ENCODE data around the gene CD276.
"Not testable (repeated sequence)": the region's sequence is repeated elsewhere in the genome, so short reads cannot be mapped to it uniquely, and the experiment has no call there.

Gene CD276

DNA sequence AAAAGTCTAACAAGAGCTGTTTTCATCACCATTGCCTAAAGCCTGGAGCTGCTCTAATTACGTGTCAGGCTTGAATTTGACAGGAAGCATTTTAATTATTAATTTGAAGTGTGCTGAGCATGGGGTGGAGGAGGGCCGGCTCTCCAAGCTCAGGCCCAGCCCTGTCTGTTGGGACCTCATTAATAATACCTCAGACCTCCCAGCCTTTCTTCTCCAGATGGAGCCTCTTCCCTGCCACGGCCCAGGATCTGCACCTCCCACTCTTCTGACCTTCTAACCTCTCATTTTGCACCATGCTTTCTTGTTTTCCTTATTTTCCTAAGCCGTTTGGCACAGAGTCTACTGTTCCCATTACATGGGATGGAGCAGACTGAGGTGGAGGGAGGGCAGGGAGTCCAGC, 39.0 kb downstream of the CD276 start:
- no peak overlapping the region for H3K4me3 ChIP-seq (ENCODE audit: insufficient read depth, low read depth, low read length)
- no peaks in the 10 kb centered on the region for H3K27me3 ChIP-seq (ENCODE audit: control insufficient read depth, insufficient read depth, low read length, poor library complexity, severe bottlenecking)
- H3K9me3 ChIP-seq (ENCODE audit: control insufficient read depth, low read length), result no peaks in the 10 kb centered on the region
- H3K36me3 ChIP-seq (ENCODE audit: control insufficient read depth, insufficient read depth, low read length), result no peaks in the 10 kb centered on the region
- 72 to 87% methylated on average over 4 of the region's 4 CpGs for WGBS, 2 experiments
- H3K27ac ChIP-seq (ENCODE audit: insufficient read depth, low read depth, low read length, poor library complexity, severe bottlenecking), result no peak overlapping the region
- peaks cover 16% of the 10 kb centered on the region for H3K4me1 ChIP-seq (ENCODE audit: control insufficient read depth, insufficient read depth, low read length)

DNA sequence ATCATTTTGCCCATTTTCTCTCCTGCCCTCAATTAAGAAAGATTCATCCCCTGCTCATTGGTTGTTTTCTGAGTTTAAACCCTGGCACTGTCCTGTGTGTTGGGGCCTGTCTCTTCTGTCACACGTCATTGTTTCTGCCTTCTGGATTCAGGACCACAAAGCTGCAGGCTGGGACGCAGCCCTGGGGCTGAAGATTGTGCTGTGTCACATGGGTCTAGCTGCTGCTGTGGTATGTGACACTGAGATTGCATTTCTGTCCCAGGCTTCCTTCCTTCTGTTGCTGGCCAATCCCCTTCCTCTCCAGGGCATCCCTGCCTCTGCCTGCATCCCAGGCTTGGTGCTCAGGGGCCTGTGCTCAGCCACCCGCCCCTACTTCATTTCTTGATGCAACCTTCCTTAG, 40.0 kb downstream of the CD276 start:
- H3K27ac ChIP-seq (ENCODE audit: insufficient read depth, low read depth, low read length, poor library complexity, severe bottlenecking), result no peak overlapping the region
- H3K27me3 ChIP-seq (ENCODE audit: control insufficient read depth, insufficient read depth, low read length, poor library complexity, severe bottlenecking), result no peaks in the 10 kb centered on the region
- no peaks in the 10 kb centered on the region for H3K9me3 ChIP-seq (ENCODE audit: control insufficient read depth, low read length)
- H3K4me3 ChIP-seq (ENCODE audit: insufficient read depth, low read depth, low read length), result no peak overlapping the region
- 73 to 79% methylated on average over 3 of the region's 3 CpGs for WGBS, 2 experiments
- peaks cover 16% of the 10 kb centered on the region for H3K4me1 ChIP-seq (ENCODE audit: control insufficient read depth, insufficient read depth, low read length)
- no peaks in the 10 kb centered on the region for H3K36me3 ChIP-seq (ENCODE audit: control insufficient read depth, insufficient read depth, low read length)

DNA sequence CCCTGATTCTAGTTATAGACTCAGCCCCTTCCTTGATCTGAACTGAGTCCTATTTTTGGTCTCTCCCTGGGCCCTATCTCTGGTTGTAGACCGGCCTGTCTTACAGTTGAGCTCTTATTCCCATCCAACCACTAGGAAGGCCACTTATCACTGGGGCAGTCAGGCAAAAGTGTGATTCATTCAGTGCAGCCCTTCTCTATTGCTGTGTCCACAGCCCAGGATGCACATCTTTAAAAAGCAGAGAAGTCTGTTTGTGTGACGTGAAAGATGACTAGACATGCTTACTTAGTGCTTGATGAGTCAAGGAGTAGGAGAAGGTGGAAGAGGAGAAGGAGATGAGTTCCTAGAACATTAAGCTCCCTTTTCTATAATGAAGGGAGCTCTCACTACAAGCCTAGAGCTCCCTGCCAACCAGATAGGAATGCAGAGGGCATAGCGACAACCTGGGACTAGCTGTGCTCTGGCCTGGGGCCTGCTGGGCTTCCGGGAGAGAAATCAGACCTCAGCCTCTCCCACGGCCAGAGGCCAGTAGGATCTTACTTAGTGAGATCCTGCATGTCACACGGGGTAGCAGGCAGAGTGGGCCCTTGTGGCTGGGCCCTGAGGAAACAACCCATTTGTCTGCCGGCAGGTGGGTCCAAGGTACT, 43.3 kb downstream of the CD276 start:
- peaks cover 16% of the 10 kb centered on the region for H3K4me1 ChIP-seq (ENCODE audit: control insufficient read depth, insufficient read depth, low read length)
- no peak overlapping the region for H3K4me3 ChIP-seq (ENCODE audit: insufficient read depth, low read depth, low read length)
- H3K27ac ChIP-seq (ENCODE audit: insufficient read depth, low read depth, low read length, poor library complexity, severe bottlenecking), result no peak overlapping the region
- no peaks in the 10 kb centered on the region for H3K36me3 ChIP-seq (ENCODE audit: control insufficient read depth, insufficient read depth, low read length)
- no peaks in the 10 kb centered on the region for H3K27me3 ChIP-seq (ENCODE audit: control insufficient read depth, insufficient read depth, low read length, poor library complexity, severe bottlenecking)
- 91% methylated on average over 7 of the region's 7 CpGs for WGBS, 2 experiments
- no peaks in the 10 kb centered on the region for H3K9me3 ChIP-seq (ENCODE audit: control insufficient read depth, low read length)

DNA sequence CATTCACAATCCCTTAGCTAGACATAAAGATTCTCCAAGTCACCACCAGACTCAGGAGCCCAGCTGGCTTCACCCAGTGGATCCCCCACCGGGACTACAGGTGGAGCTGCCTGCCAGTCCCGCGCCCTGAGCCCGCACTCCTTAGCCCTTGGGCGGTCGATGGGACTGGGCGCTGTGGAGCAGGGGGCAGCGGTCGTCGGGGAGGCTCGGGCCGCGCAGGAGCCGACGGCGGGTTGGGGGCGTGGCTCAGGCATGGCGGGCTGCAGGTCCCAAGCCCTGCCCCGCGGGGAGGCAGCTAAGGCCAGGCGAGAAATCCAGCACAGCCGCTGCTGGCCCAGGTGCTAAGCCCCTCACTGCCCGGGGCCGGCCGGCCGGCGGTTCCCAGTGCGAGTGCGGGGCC, 47.9 kb downstream of the CD276 start:
- not testable (repeated sequence) for H3K4me3 ChIP-seq (ENCODE audit: insufficient read depth, low read depth, low read length); H3K4me1 ChIP-seq (ENCODE audit: control insufficient read depth, insufficient read depth, low read length); H3K27me3 ChIP-seq (ENCODE audit: control insufficient read depth, insufficient read depth, low read length, poor library complexity, severe bottlenecking); H3K36me3 ChIP-seq (ENCODE audit: control insufficient read depth, insufficient read depth, low read length); H3K27ac ChIP-seq (ENCODE audit: insufficient read depth, low read depth, low read length, poor library complexity, severe bottlenecking); H3K9me3 ChIP-seq (ENCODE audit: control insufficient read depth, low read length)
- 90 to 91% methylated on average over 29 of the region's 29 CpGs for WGBS, 2 experiments

DNA sequence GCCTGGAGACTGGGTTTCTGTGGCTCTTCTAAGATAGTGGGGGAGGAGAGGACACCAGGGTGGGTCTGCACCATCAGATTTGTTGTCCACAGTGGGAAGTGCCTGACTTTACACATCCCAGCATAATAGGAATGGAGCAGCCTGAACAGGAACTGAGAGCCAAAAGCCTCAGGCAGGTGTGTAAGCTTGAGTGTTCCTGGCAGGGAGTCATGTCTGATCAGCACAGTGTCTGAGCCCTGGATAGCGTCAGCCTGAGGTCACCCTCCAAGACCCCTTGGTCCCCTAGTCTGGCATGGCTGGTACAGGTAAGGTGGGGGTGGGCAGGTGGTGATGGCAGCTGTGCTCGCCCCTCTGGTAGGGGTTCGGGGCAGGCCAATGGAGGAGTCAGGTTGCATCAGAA, 48.7 kb downstream of the CD276 start:
- Histone ChIP-seq H3K36me3 (ENCODE audit: control insufficient read depth, insufficient read depth, low read length) (no peaks in the 10 kb centered on the region), H3K4me3 (ENCODE audit: insufficient read depth, low read depth, low read length) (no peak overlapping the region), H3K27me3 (ENCODE audit: control insufficient read depth, insufficient read depth, low read length, poor library complexity, severe bottlenecking) (no peaks in the 10 kb centered on the region), H3K9me3 (ENCODE audit: control insufficient read depth, low read length) (no peaks in the 10 kb centered on the region), H3K27ac (ENCODE audit: insufficient read depth, low read depth, low read length, poor library complexity, severe bottlenecking) (no peak overlapping the region), H3K4me1 (ENCODE audit: control insufficient read depth, insufficient read depth, low read length) (no peaks in the 10 kb centered on the region)
- WGBS, 2 experiments, result 89 to 93% methylated on average over 3 of the region's 3 CpGs

DNA sequence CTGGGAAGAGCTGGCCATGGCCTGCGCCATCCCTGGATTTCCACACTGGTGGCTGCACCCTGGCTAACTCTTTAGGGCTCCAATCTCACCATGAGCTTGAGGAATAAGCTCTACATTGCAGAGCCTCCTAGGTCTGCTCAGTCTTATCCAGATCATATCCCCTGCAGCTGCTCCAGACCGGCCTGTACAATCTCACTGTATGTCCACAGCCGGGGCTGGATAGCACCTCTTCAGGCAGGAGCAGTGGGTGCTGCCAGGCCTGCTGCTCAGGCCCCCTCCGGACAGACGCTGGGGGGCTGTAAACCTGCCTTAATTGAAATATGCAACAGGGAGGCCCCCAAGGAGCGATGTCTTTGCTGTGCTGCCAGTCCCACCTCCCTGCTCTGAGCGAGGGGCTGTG, 53.4 kb downstream of the CD276 start:
- 92 to 94% methylated on average over 7 of the region's 7 CpGs for WGBS, 2 experiments
- H3K9me3 ChIP-seq (ENCODE audit: control insufficient read depth, low read length), result no peaks in the 10 kb centered on the region
- H3K4me1 ChIP-seq (ENCODE audit: control insufficient read depth, insufficient read depth, low read length), result no peaks in the 10 kb centered on the region
- no peaks in the 10 kb centered on the region for H3K36me3 ChIP-seq (ENCODE audit: control insufficient read depth, insufficient read depth, low read length)
- H3K27me3 ChIP-seq (ENCODE audit: control insufficient read depth, insufficient read depth, low read length, poor library complexity, severe bottlenecking), result no peaks in the 10 kb centered on the region
- no peak overlapping the region for H3K4me3 ChIP-seq (ENCODE audit: insufficient read depth, low read depth, low read length)
- H3K27ac ChIP-seq (ENCODE audit: insufficient read depth, low read depth, low read length, poor library complexity, severe bottlenecking), result no peak overlapping the region

DNA sequence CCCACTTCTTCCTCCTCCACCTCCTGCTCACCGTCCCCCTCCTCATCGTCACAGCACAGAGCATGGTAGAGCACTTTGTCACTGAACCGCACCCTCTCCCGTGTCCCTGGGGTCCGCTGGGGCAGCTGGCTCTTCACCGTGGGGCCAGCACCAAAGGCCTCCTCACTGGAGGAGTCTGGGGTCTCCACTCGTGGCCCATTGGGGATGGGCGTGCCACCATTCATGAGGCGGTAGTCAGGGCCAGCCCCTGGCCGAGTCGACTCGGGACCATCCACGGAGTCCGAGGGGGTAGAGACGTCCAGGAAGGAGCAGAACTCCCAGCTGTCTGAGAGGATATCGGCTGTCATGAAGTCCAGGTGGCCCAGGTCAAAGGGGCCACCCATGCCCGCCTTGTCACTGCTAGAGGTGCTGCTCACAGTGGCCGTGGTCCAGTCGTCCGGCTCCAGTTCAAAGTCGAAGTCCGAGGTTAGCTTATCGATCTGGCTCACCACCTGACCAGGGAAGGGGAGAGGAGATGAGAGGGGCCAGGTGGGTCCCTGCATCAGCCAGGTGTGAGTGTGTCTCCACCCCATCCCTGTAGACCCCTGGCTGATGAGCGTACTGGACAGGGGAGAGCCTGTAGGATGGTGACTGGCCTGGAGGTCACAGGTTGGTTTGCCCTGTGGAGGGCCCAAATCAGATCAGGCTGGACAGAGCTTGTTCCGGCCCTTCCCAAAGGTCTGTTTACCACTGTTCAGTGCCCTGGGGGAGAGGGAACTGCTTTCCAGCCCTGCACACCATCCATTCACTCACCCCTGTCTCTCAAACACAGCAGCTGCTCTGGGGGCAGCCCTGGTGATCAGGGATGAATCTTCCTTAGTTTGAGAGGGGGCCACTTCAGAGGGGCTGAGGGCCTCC, 56.2 kb downstream of the CD276 start:
- H3K27me3 ChIP-seq (ENCODE audit: control insufficient read depth, insufficient read depth, low read length, poor library complexity, severe bottlenecking), result no peaks in the 10 kb centered on the region
- H3K27ac ChIP-seq (ENCODE audit: insufficient read depth, low read depth, low read length, poor library complexity, severe bottlenecking), result no peak overlapping the region
- H3K36me3 ChIP-seq (ENCODE audit: control insufficient read depth, insufficient read depth, low read length), result no peaks in the 10 kb centered on the region
- H3K4me3 ChIP-seq (ENCODE audit: insufficient read depth, low read depth, low read length), result no peak overlapping the region
- H3K4me1 ChIP-seq (ENCODE audit: control insufficient read depth, insufficient read depth, low read length), result peaks cover 15% of the 10 kb centered on the region
- no peaks in the 10 kb centered on the region for H3K9me3 ChIP-seq (ENCODE audit: control insufficient read depth, low read length)
- 93 to 95% methylated on average over 25 of the region's 25 CpGs for WGBS, 2 experiments

DNA sequence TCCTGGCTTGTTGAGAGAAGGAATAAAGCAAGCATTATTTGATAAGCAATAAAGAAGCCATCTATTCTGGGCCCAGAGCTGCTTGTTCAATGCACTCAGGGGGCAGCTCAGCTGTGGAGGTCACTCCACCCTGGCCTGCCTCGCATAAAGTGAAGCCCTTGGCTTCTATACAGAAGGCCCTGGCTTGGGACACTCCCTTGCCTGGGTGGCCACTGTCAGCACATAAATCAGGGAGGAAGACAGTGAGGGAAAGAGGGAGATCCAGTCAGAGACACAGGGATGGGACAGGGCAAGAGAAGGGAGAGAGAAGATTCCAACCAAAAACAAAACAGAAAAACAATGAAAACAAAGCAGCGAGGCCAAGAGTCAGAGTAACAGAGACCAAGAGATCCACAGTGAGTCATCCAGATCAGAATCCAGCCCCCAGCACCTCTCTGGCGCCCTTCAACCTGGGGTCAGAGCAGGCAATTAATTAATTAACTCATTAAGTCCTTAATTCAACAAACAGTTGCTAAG, 57.2 kb downstream of the CD276 start:
- 89 to 94% methylated on average over 3 of the region's 3 CpGs for WGBS, 2 experiments
- no peaks in the 10 kb centered on the region for H3K27me3 ChIP-seq (ENCODE audit: control insufficient read depth, insufficient read depth, low read length, poor library complexity, severe bottlenecking)
- H3K4me3 ChIP-seq (ENCODE audit: insufficient read depth, low read depth, low read length), result no peak overlapping the region
- no peaks in the 10 kb centered on the region for H3K9me3 ChIP-seq (ENCODE audit: control insufficient read depth, low read length)
- no peak overlapping the region for H3K27ac ChIP-seq (ENCODE audit: insufficient read depth, low read depth, low read length, poor library complexity, severe bottlenecking)
- no peaks in the 10 kb centered on the region for H3K36me3 ChIP-seq (ENCODE audit: control insufficient read depth, insufficient read depth, low read length)
- peaks cover 18% of the 10 kb centered on the region for H3K4me1 ChIP-seq (ENCODE audit: control insufficient read depth, insufficient read depth, low read length)

DNA sequence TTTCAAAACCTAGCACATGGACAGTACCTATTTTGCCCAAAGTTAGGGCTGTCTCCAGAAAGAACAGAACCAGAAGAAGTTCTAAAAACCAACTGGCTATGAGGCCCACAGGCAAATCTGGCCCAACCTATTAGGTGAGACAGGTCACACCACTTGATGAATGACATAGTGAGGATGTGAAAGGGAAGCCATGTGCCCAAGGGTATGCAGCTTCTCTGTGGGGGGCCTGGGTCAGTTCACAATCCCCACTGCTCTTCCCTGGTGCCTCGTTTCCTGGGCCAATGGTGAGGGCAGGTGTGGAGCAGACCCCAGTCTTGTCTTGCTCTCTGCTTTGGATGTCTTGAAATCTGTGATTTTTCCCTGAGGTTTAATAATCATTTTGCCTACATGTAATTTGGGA, 60.1 kb downstream of the CD276 start:
- no peak overlapping the region for H3K4me3 ChIP-seq (ENCODE audit: insufficient read depth, low read depth, low read length)
- no peaks in the 10 kb centered on the region for H3K36me3 ChIP-seq (ENCODE audit: control insufficient read depth, insufficient read depth, low read length)
- peaks cover 40% of the 10 kb centered on the region for H3K4me1 ChIP-seq (ENCODE audit: control insufficient read depth, insufficient read depth, low read length)
- H3K9me3 ChIP-seq (ENCODE audit: control insufficient read depth, low read length), result no peaks in the 10 kb centered on the region
- H3K27ac ChIP-seq (ENCODE audit: insufficient read depth, low read depth, low read length, poor library complexity, severe bottlenecking), result no peak overlapping the region
- WGBS, 2 experiments, result 32 to 43% methylated on average over 1 of the region's 1 CpG
- H3K27me3 ChIP-seq (ENCODE audit: control insufficient read depth, insufficient read depth, low read length, poor library complexity, severe bottlenecking), result no peaks in the 10 kb centered on the region

DNA sequence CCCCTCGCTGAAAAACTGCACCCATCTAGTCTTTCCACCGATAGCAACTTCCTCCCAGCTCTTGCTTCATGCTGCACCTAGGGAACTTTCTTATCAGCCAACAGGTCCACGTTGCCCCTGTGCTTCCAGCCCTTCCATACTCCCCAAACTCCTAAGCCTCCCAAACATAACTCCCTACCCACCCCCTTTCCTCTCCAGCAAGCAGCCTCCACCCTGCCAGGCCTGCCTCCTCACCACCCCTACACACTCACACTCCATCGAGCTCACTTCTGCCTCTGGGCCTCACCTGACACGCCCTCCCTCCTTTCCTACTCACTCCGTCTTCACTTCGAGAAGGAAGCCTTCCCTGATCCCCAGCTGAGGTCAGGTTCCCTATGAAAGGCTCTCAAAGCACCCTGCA, 60.9 kb downstream of the CD276 start:
- H3K4me3 ChIP-seq (ENCODE audit: insufficient read depth, low read depth, low read length), result no peak overlapping the region
- H3K9me3 ChIP-seq (ENCODE audit: control insufficient read depth, low read length), result no peaks in the 10 kb centered on the region
- H3K4me1 ChIP-seq (ENCODE audit: control insufficient read depth, insufficient read depth, low read length), result peaks cover 40% of the 10 kb centered on the region
- H3K27ac ChIP-seq (ENCODE audit: insufficient read depth, low read depth, low read length, poor library complexity, severe bottlenecking), result no peak overlapping the region
- H3K36me3 ChIP-seq (ENCODE audit: control insufficient read depth, insufficient read depth, low read length), result no peaks in the 10 kb centered on the region
- 72 to 76% methylated on average over 7 of the region's 7 CpGs for WGBS, 2 experiments
- no peaks in the 10 kb centered on the region for H3K27me3 ChIP-seq (ENCODE audit: control insufficient read depth, insufficient read depth, low read length, poor library complexity, severe bottlenecking)

All from ectodermal cell (in vitro differentiated cells).